Neutrophil (primary cell): ENCODE measurements around the gene IL36B.

ENCODE experiments used
- H3K27ac ChIP-seq: fragments of 200-600 bp; sonication (generic); 2 replicates; pipeline ENCODE4 v1.5.1; 2016; ENCODE audit warnings: mild to moderate bottlenecking, moderate library complexity
- H3K27me3 ChIP-seq: fragments of 200-600 bp; sonication (generic); 2 replicates; pipeline ENCODE4 v1.6.0; 2016; ENCODE audit warnings: mild to moderate bottlenecking
- H3K36me3 ChIP-seq: fragments of 200-600 bp; sonication (generic); 2 replicates; pipeline ENCODE4 v1.5.1; 2017
- H3K4me1 ChIP-seq, 2 experiments: fragments of 200-600 bp in 1 of 2; sonication (generic) in 1 of 2; 1 replicate in 1 of 2; 2 replicates in 1 of 2; pipeline versions ENCODE4 v1.5.1 to v1.6.1; 2013 to 2016; ENCODE audit warnings: low read depth in 1 of 2, low read length in 1 of 2, mild to moderate bottlenecking in 1 of 2, moderate library complexity in 1 of 2; ENCODE audit not compliant: control insufficient read depth in 1 of 2, insufficient read depth in 1 of 2
- H3K4me3 ChIP-seq, 2 experiments: fragments of 200-600 bp in 1 of 2; sonication (generic) in 1 of 2; 1 replicate in 1 of 2; 2 replicates in 1 of 2; pipeline ENCODE4 v1.5.1; 2013 to 2016; ENCODE audit warnings: low read depth in 1 of 2, low read length in 1 of 2, mild to moderate bottlenecking in 1 of 2, moderate library complexity in 1 of 2
- H3K9me3 ChIP-seq: fragments of 200-600 bp; sonication (generic); 2 replicates; pipeline ENCODE4 v1.5.1; 2016
- CTCF ChIP-seq: fragments of 200-600 bp; sonication (generic); IDR thresholded peaks from 2 replicates; pipeline ENCODE4 v1.5.1; 2016; ENCODE audit warnings: antibody characterized with exemption

The IL36B gene

GRCh38 chr2:113009622-113010021, 43.0 kb downstream of the IL36B start:
- H3K27ac ChIP-seq, result no peak overlapping the region
- no peak overlapping the region for H3K4me3 ChIP-seq
- peaks cover 3% of the 10 kb centered on the region for H3K27me3 ChIP-seq
- H3K36me3 ChIP-seq, result no peaks in the 10 kb centered on the region
- no peaks in the 10 kb centered on the region for H3K4me1 ChIP-seq
- TF ChIP-seq CTCF, result no peak
- no peaks in the 10 kb centered on the region for H3K9me3 ChIP-seq

GRCh38 chr2:113007250-113007649, 45.4 kb downstream of the IL36B start:
- peaks cover 3% of the 10 kb centered on the region for H3K27me3 ChIP-seq
- H3K36me3 ChIP-seq, result no peaks in the 10 kb centered on the region
- no peak overlapping the region for H3K27ac ChIP-seq
- TF ChIP-seq CTCF, result no peak
- no peaks in the 10 kb centered on the region for H3K4me1 ChIP-seq
- H3K9me3 ChIP-seq, result no peaks in the 10 kb centered on the region
- no peak overlapping the region for H3K4me3 ChIP-seq

- Histone ChIP-seq H3K4me3 (no peak within 1 kb of the TSS), H3K4me1 (no peaks in the 10 kb centered on the region), H3K9me3 (no peaks in the 10 kb centered on the region), H3K27me3 (peaks cover 3% of the 10 kb centered on the region), H3K36me3 (no peaks in the 10 kb centered on the region), H3K27ac (no peak within 1 kb of the TSS)
- no peak for TF ChIP-seq CTCF
Observed at GRCh38 chr2:113005030-113005509, 47.6 kb downstream of the IL36B start, which contains the start of gene IL36A. Gene IL36A (plus strand): TSS chr2:113005459. CDS start chr2:113005872, 413 bp downstream.

GRCh38 chr2:113002677-113003076, 50.0 kb downstream of the IL36B start:
- H3K4me3 ChIP-seq, result no peak overlapping the region
- peaks cover 2% of the 10 kb centered on the region for H3K27me3 ChIP-seq
- H3K4me1 ChIP-seq, result no peaks in the 10 kb centered on the region
- no peaks in the 10 kb centered on the region for H3K9me3 ChIP-seq
- no peak for TF ChIP-seq CTCF
- H3K27ac ChIP-seq, result no peak overlapping the region
- H3K36me3 ChIP-seq, result no peaks in the 10 kb centered on the region

- Histone ChIP-seq H3K4me3 (no peak overlapping the region), H3K36me3 (no peaks in the 10 kb centered on the region), H3K9me3 (no peaks in the 10 kb centered on the region), H3K27me3 (no peaks in the 10 kb centered on the region), H3K27ac (no peak overlapping the region), H3K4me1 (no peaks in the 10 kb centered on the region)
- no peak for TF ChIP-seq CTCF
Observed at GRCh38 chr2:113000436-113000835, 52.2 kb downstream of the IL36B start.

GRCh38 chr2:112997151-112997550, 55.5 kb downstream of the IL36B start:
- no peaks in the 10 kb centered on the region for H3K4me1 ChIP-seq
- no peaks in the 10 kb centered on the region for H3K9me3 ChIP-seq
- no peak overlapping the region for H3K4me3 ChIP-seq
- no peak for TF ChIP-seq CTCF
- H3K27me3 ChIP-seq, result no peaks in the 10 kb centered on the region
- no peaks in the 10 kb centered on the region for H3K36me3 ChIP-seq
- H3K27ac ChIP-seq, result no peak overlapping the region
